Hepatocyte (in vitro differentiated cells): ENCODE measurements around the gene HMGN4.
A peak's percentile ranks its signal among the peaks of the same experiment; 100 is the strongest.

Experiments
- EZH2 ChIP-seq: fragments of 200-600 bp; sonication (generic); IDR thresholded peaks from 2 replicates; pipeline ENCODE4 v1.6.1; 2016; ENCODE audit warnings: antibody characterized with exemption, mild to moderate bottlenecking, borderline replicate concordance
- EZH2phosphoT487 ChIP-seq: fragments of 200-600 bp; sonication (generic); IDR thresholded peaks from one replicate; pipeline ENCODE4 v1.6.1; 2018; ENCODE audit warnings: antibody characterized with exemption, mild to moderate bottlenecking, low read depth, moderate library complexity; ENCODE audit not compliant: unreplicated experiment, severe bottlenecking
- TF ChIP-seq, protein P1 (sequence below): fragments of 200-600 bp; sonication (generic); IDR thresholded peaks from 2 replicates; pipeline ENCODE4 v1.5.1; 2016; ENCODE audit warnings: antibody characterized with exemption, mild to moderate bottlenecking; ENCODE audit not compliant: poor library complexity

DNA sequence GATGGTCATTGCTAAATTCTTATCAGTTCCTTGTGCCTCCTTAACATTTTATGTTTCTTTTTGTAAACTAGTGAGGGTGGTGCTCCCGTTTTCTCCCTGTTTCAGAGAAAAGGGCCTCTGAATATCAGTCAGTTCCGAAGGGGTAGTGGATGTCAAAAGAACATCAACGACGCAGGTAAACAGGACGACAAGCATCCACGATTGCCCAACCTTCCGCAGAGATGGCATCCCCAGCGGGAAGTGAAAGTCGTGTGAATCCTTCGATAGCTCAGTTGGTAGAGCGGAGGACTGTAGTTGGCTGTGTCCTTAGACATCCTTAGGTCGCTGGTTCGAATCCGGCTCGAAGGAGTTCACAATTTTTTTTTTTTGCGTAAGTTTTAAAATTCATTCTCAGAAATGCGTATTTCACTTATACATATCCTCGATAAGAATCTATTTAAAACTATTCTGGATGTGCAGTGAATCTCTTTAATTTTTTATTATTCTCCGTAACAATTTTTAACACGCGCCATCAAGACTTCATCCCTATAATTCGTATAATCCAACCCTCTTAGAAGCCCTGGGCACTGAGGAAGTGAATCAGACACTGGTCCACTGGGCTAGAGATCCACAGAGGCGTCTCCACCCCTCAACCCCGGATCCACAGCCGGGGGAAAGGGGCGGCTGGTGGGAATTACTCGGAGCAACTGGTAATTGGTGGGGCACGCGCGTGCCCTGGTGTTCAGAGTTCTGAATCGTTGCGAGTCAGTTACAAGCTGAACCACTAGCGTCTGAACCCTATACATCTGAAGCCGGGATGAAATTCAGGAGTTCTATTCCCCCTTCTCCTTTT, 30.7 kb downstream of the HMGN4 start:
- TF ChIP-seq, protein P1, sequence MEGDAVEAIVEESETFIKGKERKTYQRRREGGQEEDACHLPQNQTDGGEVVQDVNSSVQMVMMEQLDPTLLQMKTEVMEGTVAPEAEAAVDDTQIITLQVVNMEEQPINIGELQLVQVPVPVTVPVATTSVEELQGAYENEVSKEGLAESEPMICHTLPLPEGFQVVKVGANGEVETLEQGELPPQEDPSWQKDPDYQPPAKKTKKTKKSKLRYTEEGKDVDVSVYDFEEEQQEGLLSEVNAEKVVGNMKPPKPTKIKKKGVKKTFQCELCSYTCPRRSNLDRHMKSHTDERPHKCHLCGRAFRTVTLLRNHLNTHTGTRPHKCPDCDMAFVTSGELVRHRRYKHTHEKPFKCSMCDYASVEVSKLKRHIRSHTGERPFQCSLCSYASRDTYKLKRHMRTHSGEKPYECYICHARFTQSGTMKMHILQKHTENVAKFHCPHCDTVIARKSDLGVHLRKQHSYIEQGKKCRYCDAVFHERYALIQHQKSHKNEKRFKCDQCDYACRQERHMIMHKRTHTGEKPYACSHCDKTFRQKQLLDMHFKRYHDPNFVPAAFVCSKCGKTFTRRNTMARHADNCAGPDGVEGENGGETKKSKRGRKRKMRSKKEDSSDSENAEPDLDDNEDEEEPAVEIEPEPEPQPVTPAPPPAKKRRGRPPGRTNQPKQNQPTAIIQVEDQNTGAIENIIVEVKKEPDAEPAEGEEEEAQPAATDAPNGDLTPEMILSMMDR: peak; percentile 36
- TF ChIP-seq EZH2phosphoT487 (no peak), EZH2 (no peak)
